Cardiac fibroblast (primary cell): ENCODE measurements around the gene SRPX2.

Experiments used
- DNase-seq, 2 donors: peaks; one replicate each; pipeline versions ENCODE4 v3.0.0 to v3.0.0-alpha.2; 2010; ENCODE audit warnings: low read depth in 2 of 2
- H3K4me3 ChIP-seq, 2 donors: replicated peaks in 1 of 2; 1 replicate in 1 of 2; 2 replicates in 1 of 2; pipeline ENCODE4 v1.5.1; 2011; ENCODE audit warnings: low read depth in 2 of 2, low read length in 2 of 2, mild to moderate bottlenecking in 2 of 2, moderate library complexity in 1 of 2
- CTCF ChIP-seq: IDR thresholded peaks from one replicate; pipeline ENCODE4 v1.5.1; 2011; ENCODE audit warnings: low read depth, mild to moderate bottlenecking, low read length, inconsistent platforms

The SRPX2 gene

DNA sequence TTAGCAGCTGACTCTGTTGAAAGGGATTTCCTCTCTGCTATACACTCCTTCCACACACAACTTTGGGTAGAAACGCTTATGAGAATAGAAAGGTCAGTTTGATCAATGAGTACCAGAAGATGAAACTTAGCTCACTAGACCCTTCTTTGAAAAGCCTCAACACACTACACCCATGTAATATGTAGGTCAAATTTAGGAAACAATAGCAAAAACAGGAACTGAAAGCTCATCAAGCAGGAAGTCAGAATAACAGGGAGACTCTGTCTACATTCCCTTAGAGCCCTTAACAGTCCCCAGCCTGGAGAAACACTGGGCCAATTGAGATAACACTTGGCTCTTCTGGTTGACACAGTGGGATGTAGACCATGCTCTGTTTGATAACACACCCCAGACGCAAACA, 30.7 kb downstream of the SRPX2 start:
- H3K4me3 ChIP-seq, result no peak overlapping the region
- no peak for DNase-seq
- no peak for TF ChIP-seq CTCF

DNA sequence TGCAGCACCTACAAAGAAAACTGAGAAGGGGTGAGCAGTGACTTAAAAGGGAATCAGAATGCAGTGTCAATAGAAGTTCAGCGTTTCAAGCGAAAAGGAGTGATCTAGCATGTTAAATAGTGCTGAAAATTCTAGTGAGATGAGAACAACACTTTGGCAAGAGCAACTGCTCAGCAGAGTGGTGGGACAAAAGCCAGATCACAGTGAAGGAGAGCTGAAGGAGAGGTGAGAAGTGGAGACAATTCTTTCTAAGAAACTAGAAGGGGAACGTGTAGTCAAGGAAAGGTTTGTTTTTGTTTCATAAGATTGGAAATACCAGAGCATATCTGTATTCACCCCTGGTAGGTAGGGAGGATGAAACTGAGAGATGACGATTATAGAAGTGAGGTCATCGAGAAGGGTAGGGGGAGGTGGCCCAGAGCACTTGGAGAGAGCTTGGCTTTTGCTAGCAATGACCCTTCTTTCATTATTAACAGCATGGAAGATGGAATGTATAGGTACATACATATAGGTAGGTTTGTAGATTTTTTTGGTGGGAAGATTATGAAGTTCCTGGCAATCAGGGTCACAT, 33.7 kb downstream of the SRPX2 start:
- no peak for TF ChIP-seq CTCF
- peak; percentile 56 to 71 for DNase-seq
- H3K4me3 ChIP-seq, result no peak overlapping the region

- no peak overlapping the region for H3K4me3 ChIP-seq
- TF ChIP-seq CTCF, result no peak
- no peak for DNase-seq
Observed at GRCh38 chrX:100680756-100681155, 36.8 kb downstream of the SRPX2 start.

GRCh38 chrX:100681599-100681998, 37.6 kb downstream of the SRPX2 start:
- H3K4me3 ChIP-seq, result no peak overlapping the region
- DNase-seq, result peak in 1 of 2 donors; percentile 41
- no peak for TF ChIP-seq CTCF

DNA sequence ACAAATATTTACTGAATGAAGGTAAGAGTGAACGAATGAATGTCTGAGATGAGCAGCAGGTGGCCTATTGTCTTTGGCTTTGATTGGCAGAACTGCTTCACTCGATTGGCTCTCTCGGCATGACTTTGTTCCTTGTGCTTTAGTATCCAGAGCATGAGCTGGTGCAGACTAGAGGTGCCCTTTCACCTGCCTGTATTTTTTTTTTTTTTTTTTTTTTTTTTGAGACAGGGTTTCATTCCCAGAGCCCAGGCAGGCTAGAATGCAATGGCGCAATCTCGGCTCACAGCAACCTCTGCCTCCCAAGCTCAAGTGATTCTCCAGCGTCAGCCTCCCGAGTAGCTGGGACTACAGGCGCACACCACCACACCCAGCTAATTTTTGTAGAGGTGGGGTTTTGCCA, 38.9 kb downstream of the SRPX2 start:
- H3K4me3 ChIP-seq, result no peak overlapping the region
- TF ChIP-seq CTCF, result no peak
- no peak for DNase-seq

- DNase-seq, result peak; percentile 86 to 87
- H3K4me3 ChIP-seq, result no peak overlapping the region
- peak; percentile 75 for TF ChIP-seq CTCF
Observed at GRCh38 chrX:100685284-100685996, 41.4 kb downstream of the SRPX2 start.

DNA sequence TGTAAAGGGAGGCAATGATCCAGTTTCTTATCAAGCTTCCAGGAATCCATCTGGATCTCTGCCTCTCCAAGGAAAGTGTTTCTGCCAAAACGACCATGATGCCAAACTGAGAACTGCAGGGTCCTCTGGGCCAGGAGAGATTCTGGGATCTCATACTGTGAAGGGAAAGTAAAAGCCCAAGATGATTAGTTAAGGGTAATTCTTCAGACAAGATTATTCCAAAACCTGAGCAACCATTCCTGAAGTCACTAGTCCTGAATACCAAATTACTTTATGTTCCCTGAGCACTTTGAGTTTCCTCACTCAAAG, 42.0 kb downstream of the SRPX2 start:
- no peak for DNase-seq
- H3K4me3 ChIP-seq, result no peak overlapping the region
- no peak for TF ChIP-seq CTCF
